NCI-H1694 (cell line): ENCODE data around the gene BLM.

Experiments
- DNase-seq: peaks from one replicate; lab custom pipeline; 2025; lab: John Stamatoyannopoulos, UW

The BLM gene

GRCh38 chr15:90790057-90790456 lies 72.9 kb downstream of the BLM start:
- DNase-seq: no peak

- no peak for DNase-seq
Measured at GRCh38 chr15:90790561-90790960, 73.4 kb downstream of the BLM start.

GRCh38 chr15:90794538-90794937 lies 77.4 kb downstream of the BLM start:
- no peak for DNase-seq

GRCh38 chr15:90799639-90800170 lies 82.6 kb downstream of the BLM start:
- DNase-seq: no peak

- DNase-seq: no peak
Measured at GRCh38 chr15:90801803-90802202, 84.7 kb downstream of the BLM start.

- no peak for DNase-seq
Measured at GRCh38 chr15:90807074-90807785, 90.1 kb downstream of the BLM start.

GRCh38 chr15:90807786-90808086 lies 90.6 kb downstream of the BLM start:
- DNase-seq: no peak

GRCh38 chr15:90808517-90809235 lies 91.5 kb downstream of the BLM start:
- no peak for DNase-seq

GRCh38 chr15:90809536-90809935 lies 92.4 kb downstream of the BLM start:
- no peak for DNase-seq

GRCh38 chr15:90810354-90810753 lies 93.2 kb downstream of the BLM start:
- DNase-seq: no peak

GRCh38 chr15:90812171-90812957 lies 95.2 kb downstream of the BLM start:
- no peak for DNase-seq

- DNase-seq: no peak
Measured at GRCh38 chr15:90812958-90813265, 95.8 kb downstream of the BLM start.

GRCh38 chr15:90813796-90814190 lies 96.6 kb downstream of the BLM start:
- no peak for DNase-seq

GRCh38 chr15:90814191-90814821 lies 97.2 kb downstream of the BLM start:
- no peak for DNase-seq

- no peak for DNase-seq
Measured at GRCh38 chr15:90816401-90817116, 99.4 kb downstream of the BLM start.

GRCh38 chr15:90817117-90818057 lies 100.2 kb downstream of the BLM start:
- no peak for DNase-seq

- peak; percentile 90 for DNase-seq
Measured at GRCh38 chr15:90818251-90819210, 101.4 kb downstream of the BLM start.

- DNase-seq: no peak
Measured at GRCh38 chr15:90819390-90819789, 102.2 kb downstream of the BLM start.

GRCh38 chr15:90819850-90820249 lies 102.7 kb downstream of the BLM start:
- no peak for DNase-seq

- no peak for DNase-seq
Measured at GRCh38 chr15:90820481-90820880, 103.3 kb downstream of the BLM start.
